KMS-11 (cell line): ENCODE results near the gene CDH22.

Experiments
- H2AFZ ChIP-seq: fragments of 200-600 bp; sonication (generic); 2 replicates; pipeline ENCODE4 v1.6.1; 2016; ENCODE audit warnings: antibody characterized with exemption, mixed run types, low read depth
- H3K27ac ChIP-seq: fragments of 200-600 bp; sonication (generic); 2 replicates; pipeline ENCODE4 v1.6.1; 2016; ENCODE audit warnings: mild to moderate bottlenecking, mixed run types
- H3K27me3 ChIP-seq: fragments of 200-600 bp; sonication (generic); 2 replicates; pipeline ENCODE4 v1.6.1; 2017; ENCODE audit warnings: mild to moderate bottlenecking, low read depth, mixed run types, moderate library complexity; ENCODE audit not compliant: insufficient read depth
- H3K36me3 ChIP-seq: fragments of 200-600 bp; sonication (generic); 2 replicates; pipeline ENCODE4 v1.6.1; 2017; ENCODE audit warnings: mild to moderate bottlenecking, mixed run types; ENCODE audit not compliant: insufficient read depth
- H3K4me1 ChIP-seq: fragments of 200-600 bp; sonication (generic); 2 replicates; pipeline ENCODE4 v1.6.1; 2016; ENCODE audit warnings: mild to moderate bottlenecking, low read depth, mixed run types; ENCODE audit not compliant: poor library complexity, severe bottlenecking
- H3K4me2 ChIP-seq: fragments of 200-600 bp; sonication (generic); 2 replicates; pipeline ENCODE4 v1.7.0; 2016; ENCODE audit warnings: mild to moderate bottlenecking, mixed run types
- H3K4me3 ChIP-seq: fragments of 200-600 bp; sonication (generic); IDR thresholded peaks from 2 replicates; pipeline ENCODE4 v1.6.1; 2017; ENCODE audit warnings: low read depth, low read length, mixed read lengths; ENCODE audit not compliant: insufficient read depth
- H3K79me2 ChIP-seq: fragments of 200-600 bp; sonication (generic); 2 replicates; pipeline ENCODE4 v1.6.1; 2016; ENCODE audit warnings: low read depth, mixed run types; ENCODE audit not compliant: insufficient read depth
- H3K9ac ChIP-seq: fragments of 200-600 bp; sonication (generic); 2 replicates; pipeline ENCODE4 v1.6.1; 2016; ENCODE audit warnings: mild to moderate bottlenecking, mixed run types
- H4K20me1 ChIP-seq: fragments of 200-600 bp; sonication (generic); 2 replicates; pipeline ENCODE4 v1.6.1; 2016; ENCODE audit warnings: mild to moderate bottlenecking, mixed run types; ENCODE audit not compliant: insufficient read depth
- CTCF ChIP-seq: fragments of 200-600 bp; sonication (generic); conservative IDR thresholded peaks from 2 replicates; pipeline ENCODE4 v1.6.1; 2017; ENCODE audit warnings: low read depth, mild to moderate bottlenecking, antibody characterized with exemption, low read length, moderate library complexity, mixed read lengths

The CDH22 gene

GRCh38 chr20:46172455-46172854, 135.8 kb downstream of the CDH22 start:
- Histone ChIP-seq H4K20me1 (no peaks in the 10 kb centered on the region), H3K4me2 (no peak overlapping the region), H3K9ac (no peak overlapping the region), H3K79me2 (no peaks in the 10 kb centered on the region), H3K27ac (no peak overlapping the region), H3K27me3 (peaks cover 79% of the 10 kb centered on the region), H3K4me1 (no peaks in the 10 kb centered on the region), H3K36me3 (no peaks in the 10 kb centered on the region), H3K4me3 (no peak overlapping the region), H2AFZ (no peak overlapping the region)
- TF ChIP-seq CTCF = no peak

GRCh38 chr20:46171909-46172308, 136.4 kb downstream of the CDH22 start:
- no peaks in the 10 kb centered on the region for H3K4me1 ChIP-seq
- TF ChIP-seq CTCF = no peak
- peaks cover 74% of the 10 kb centered on the region for H3K27me3 ChIP-seq
- no peaks in the 10 kb centered on the region for H3K79me2 ChIP-seq
- no peak overlapping the region for H3K4me2 ChIP-seq
- H3K9ac ChIP-seq = no peak overlapping the region
- no peak overlapping the region for H3K27ac ChIP-seq
- no peaks in the 10 kb centered on the region for H4K20me1 ChIP-seq
- H2AFZ ChIP-seq = no peak overlapping the region
- no peaks in the 10 kb centered on the region for H3K36me3 ChIP-seq
- no peak overlapping the region for H3K4me3 ChIP-seq

GRCh38 chr20:46171476-46171875, 136.8 kb downstream of the CDH22 start:
- Histone ChIP-seq H2AFZ (no peak overlapping the region), H3K4me2 (no peak overlapping the region), H3K9ac (no peak overlapping the region), H3K27ac (no peak overlapping the region), H4K20me1 (no peaks in the 10 kb centered on the region), H3K4me3 (no peak overlapping the region), H3K36me3 (no peaks in the 10 kb centered on the region), H3K27me3 (peaks cover 70% of the 10 kb centered on the region), H3K4me1 (no peaks in the 10 kb centered on the region), H3K79me2 (no peaks in the 10 kb centered on the region)
- TF ChIP-seq CTCF = no peak

GRCh38 chr20:46169245-46170171, 138.8 kb downstream of the CDH22 start:
- no peak overlapping the region for H2AFZ ChIP-seq
- TF ChIP-seq CTCF = no peak
- H3K9ac ChIP-seq = no peak overlapping the region
- no peak overlapping the region for H3K4me2 ChIP-seq
- H3K27ac ChIP-seq = no peak overlapping the region
- H3K4me3 ChIP-seq = no peak overlapping the region
- H3K36me3 ChIP-seq = no peaks in the 10 kb centered on the region
- H3K27me3 ChIP-seq = peaks cover 53% of the 10 kb centered on the region
- H3K4me1 ChIP-seq = no peaks in the 10 kb centered on the region
- H3K79me2 ChIP-seq = no peaks in the 10 kb centered on the region
- H4K20me1 ChIP-seq = no peaks in the 10 kb centered on the region
